Measurements from ENCODE around the gene R3HDM2. TPM values are rescaled to one million over a fixed set of nuclear protein-coding genes. Genes with fewer than 3 reads are reported as not detected.
A peak's percentile ranks its signal among the peaks of the same experiment; 100 is the strongest.

R3HDM2 gene
- total and polyA plus RNA-seq, 2 experiments from 2014 or later: 13.4 to 28.7 TPM

- H3K27me3 ChIP-seq: no peaks in the 10 kb centered on the region
- no peaks in the 10 kb centered on the region for H3K9me3 ChIP-seq (ENCODE audit: low read depth)
- no peak within 1 kb of the TSS for H3K4me2 ChIP-seq
- peak within 1 kb of the TSS; percentile 14 for H3K27ac ChIP-seq
- WGBS (ENCODE audit: low lambda C conversion rate, missing lambda C conversion rate): 72% methylated on average over 8 of the region's 8 CpGs
- TF ChIP-seq EZH2 (IDR thresholded peaks at IDR 0.05; ENCODE audit: borderline replicate concordance): no peak
- TF ChIP-seq CTCF (IDR thresholded peaks at IDR 0.05; ENCODE audit: poor library complexity): no peak
- no peak for TF ChIP-seq EZH2phosphoT487 (IDR thresholded peaks at IDR 0.05; ENCODE audit: low read depth, severe bottlenecking, unreplicated experiment)
- H3K4me3 ChIP-seq: no peak within 1 kb of the TSS
- peaks cover 9% of the 10 kb centered on the region for H3K4me1 ChIP-seq (ENCODE audit: insufficient read depth)
- no peak for DNase-seq (ENCODE audit: low spot score)
- H4K20me1 ChIP-seq (ENCODE audit: insufficient read depth, poor library complexity, severe bottlenecking): no peaks in the 10 kb centered on the region
- no peaks in the 10 kb centered on the region for H3K9me2 ChIP-seq (replicated peaks; ENCODE audit: insufficient read depth)
- no peak within 1 kb of the TSS for H2AFZ ChIP-seq
- peaks cover 4% of the 10 kb centered on the region for H3K79me2 ChIP-seq
- H3K36me3 ChIP-seq (replicated peaks; ENCODE audit: insufficient read depth, low read depth): no peaks in the 10 kb centered on the region
Measured at GRCh38 chr12:57434517-57435223, 3.8 kb upstream of the R3HDM2 start, which contains the start of gene INHBC. TSS of gene INHBC (plus strand) at chr12:57434784. CDS start at chr12:57434887, 103 bp downstream.

GRCh38 chr12:57433370-57433769 lies 2.5 kb upstream of the R3HDM2 start:
- Histone ChIP-seq H3K27me3 (no peaks in the 10 kb centered on the region), H2AFZ (no peak overlapping the region), H3K9me3 (ENCODE audit: low read depth) (no peaks in the 10 kb centered on the region), H3K9me2 (replicated peaks; ENCODE audit: insufficient read depth) (no peaks in the 10 kb centered on the region), H3K36me3 (replicated peaks; ENCODE audit: insufficient read depth, low read depth) (no peaks in the 10 kb centered on the region), H3K4me2 (no peak overlapping the region), H3K4me3 (no peak overlapping the region), H3K27ac (no peak overlapping the region), H4K20me1 (ENCODE audit: insufficient read depth, poor library complexity, severe bottlenecking) (no peaks in the 10 kb centered on the region), H3K4me1 (ENCODE audit: insufficient read depth) (peaks cover 16% of the 10 kb centered on the region), H3K79me2 (peaks cover 17% of the 10 kb centered on the region)
- no peak for TF ChIP-seq EZH2 (IDR thresholded peaks at IDR 0.05; ENCODE audit: borderline replicate concordance)
- TF ChIP-seq EZH2phosphoT487 (IDR thresholded peaks at IDR 0.05; ENCODE audit: low read depth, severe bottlenecking, unreplicated experiment): no peak
- 65% methylated on average over 3 of the region's 3 CpGs for WGBS (ENCODE audit: low lambda C conversion rate, missing lambda C conversion rate)
- DNase-seq (ENCODE audit: low spot score): no peak

- Histone ChIP-seq H3K9me3 (ENCODE audit: low read depth) (no peaks in the 10 kb centered on the region), H3K27me3 (no peaks in the 10 kb centered on the region), H3K4me1 (ENCODE audit: insufficient read depth) (peaks cover 16% of the 10 kb centered on the region), H3K27ac (peak overlapping the region; percentile 97), H3K79me2 (peaks cover 33% of the 10 kb centered on the region), H4K20me1 (ENCODE audit: insufficient read depth, poor library complexity, severe bottlenecking) (no peaks in the 10 kb centered on the region), H3K4me3 (peak overlapping the region; percentile 34), H3K9me2 (replicated peaks; ENCODE audit: insufficient read depth) (no peaks in the 10 kb centered on the region), H3K36me3 (replicated peaks; ENCODE audit: insufficient read depth, low read depth) (no peaks in the 10 kb centered on the region), H2AFZ (peak overlapping the region; percentile 80), H3K4me2 (peak overlapping the region; percentile 79)
- DNase-seq (ENCODE audit: low spot score): peak; percentile 29
- 83% methylated on average over 11 of the region's 11 CpGs for WGBS (ENCODE audit: low lambda C conversion rate, missing lambda C conversion rate)
- TF ChIP-seq CTCF (IDR thresholded peaks at IDR 0.05; ENCODE audit: poor library complexity) (no peak), EZH2 (IDR thresholded peaks at IDR 0.05; ENCODE audit: borderline replicate concordance) (no peak), EZH2phosphoT487 (IDR thresholded peaks at IDR 0.05; ENCODE audit: low read depth, severe bottlenecking, unreplicated experiment) (no peak)
Measured at GRCh38 chr12:57431654-57432188, 878 bp upstream of the R3HDM2 start.
